ENCODE results near the gene NFE2L1. TPM values are rescaled to one million over a fixed set of nuclear protein-coding genes. Genes with fewer than 3 reads are reported as not detected.

NFE2L1 gene
- total RNA-seq, 4 donors from 2014 or later, result 123 to 168 (median 131) TPM

DNA sequence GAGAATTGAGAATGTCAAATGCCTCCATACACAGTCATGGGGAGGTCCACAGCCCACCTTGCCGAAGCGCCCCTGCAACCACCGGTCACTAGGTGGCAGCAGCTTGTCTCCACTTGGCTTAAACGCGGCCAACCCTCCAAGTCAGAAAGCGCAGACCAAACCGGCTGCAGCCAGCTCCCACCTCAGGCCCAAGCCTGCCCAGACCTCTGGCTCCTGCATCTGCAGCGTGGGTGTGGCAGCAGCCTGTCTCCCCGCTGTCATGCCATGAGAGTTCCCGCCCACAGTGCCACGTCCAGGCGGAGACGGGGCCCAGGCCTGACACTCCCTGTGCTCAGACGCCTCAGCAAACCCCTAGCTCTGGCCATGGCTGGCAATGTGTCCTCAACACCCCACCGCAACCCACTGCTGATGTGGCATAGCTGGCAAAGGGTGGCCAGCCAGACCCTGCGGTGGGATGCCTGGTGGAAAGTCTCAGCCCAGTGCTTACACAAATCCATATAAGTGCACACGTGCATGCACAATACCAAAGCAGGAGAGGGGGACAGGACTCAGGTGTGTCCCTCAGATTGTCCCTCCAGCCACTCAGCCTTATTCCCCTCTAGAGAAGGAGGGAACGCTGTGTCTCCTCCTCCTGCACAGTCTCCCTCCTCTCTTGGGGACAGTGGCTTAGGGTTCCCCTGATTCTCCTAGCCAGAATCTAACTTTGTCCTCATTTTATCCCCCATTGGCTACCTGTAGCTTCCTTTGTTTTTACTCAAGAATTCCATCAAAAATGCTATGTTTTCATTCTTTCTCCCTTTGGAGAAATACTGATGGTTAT lies 21.4 kb upstream of the NFE2L1 start:
- DNase-seq, result peak; percentile 95
- Histone ChIP-seq H3K4me3 (replicated peaks in 1 of 3) (no peak overlapping the region), H3K4me1 (peaks cover 27 to 33% of the 10 kb centered on the region in 2 donors), H3K27ac (peak overlapping the region in 2 of 3 donors; percentile 34 to 82), H3K9me3 (no peaks in the 10 kb centered on the region), H3K36me3 (no peaks in the 10 kb centered on the region), H3K27me3 (no peaks in the 10 kb centered on the region)
- WGBS, 2 donors, result 32 to 74% methylated on average over 4 to 11 of the region's 18 CpGs
- TF ChIP-seq POLR2A (IDR thresholded peaks at IDR 0.05), result peak in 1 of 2 donors; percentile 21
- TF ChIP-seq, protein P1, sequence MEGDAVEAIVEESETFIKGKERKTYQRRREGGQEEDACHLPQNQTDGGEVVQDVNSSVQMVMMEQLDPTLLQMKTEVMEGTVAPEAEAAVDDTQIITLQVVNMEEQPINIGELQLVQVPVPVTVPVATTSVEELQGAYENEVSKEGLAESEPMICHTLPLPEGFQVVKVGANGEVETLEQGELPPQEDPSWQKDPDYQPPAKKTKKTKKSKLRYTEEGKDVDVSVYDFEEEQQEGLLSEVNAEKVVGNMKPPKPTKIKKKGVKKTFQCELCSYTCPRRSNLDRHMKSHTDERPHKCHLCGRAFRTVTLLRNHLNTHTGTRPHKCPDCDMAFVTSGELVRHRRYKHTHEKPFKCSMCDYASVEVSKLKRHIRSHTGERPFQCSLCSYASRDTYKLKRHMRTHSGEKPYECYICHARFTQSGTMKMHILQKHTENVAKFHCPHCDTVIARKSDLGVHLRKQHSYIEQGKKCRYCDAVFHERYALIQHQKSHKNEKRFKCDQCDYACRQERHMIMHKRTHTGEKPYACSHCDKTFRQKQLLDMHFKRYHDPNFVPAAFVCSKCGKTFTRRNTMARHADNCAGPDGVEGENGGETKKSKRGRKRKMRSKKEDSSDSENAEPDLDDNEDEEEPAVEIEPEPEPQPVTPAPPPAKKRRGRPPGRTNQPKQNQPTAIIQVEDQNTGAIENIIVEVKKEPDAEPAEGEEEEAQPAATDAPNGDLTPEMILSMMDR (IDR thresholded peaks at IDR 0.05), result peak; percentile 74 to 97 (median 90)
- intact Hi-C loops (cut with DNase I), result loop anchor here (5.0 kb wide), 1 partner anchor 46 kb away; no protein-coding TSS in a partner anchor

DNA sequence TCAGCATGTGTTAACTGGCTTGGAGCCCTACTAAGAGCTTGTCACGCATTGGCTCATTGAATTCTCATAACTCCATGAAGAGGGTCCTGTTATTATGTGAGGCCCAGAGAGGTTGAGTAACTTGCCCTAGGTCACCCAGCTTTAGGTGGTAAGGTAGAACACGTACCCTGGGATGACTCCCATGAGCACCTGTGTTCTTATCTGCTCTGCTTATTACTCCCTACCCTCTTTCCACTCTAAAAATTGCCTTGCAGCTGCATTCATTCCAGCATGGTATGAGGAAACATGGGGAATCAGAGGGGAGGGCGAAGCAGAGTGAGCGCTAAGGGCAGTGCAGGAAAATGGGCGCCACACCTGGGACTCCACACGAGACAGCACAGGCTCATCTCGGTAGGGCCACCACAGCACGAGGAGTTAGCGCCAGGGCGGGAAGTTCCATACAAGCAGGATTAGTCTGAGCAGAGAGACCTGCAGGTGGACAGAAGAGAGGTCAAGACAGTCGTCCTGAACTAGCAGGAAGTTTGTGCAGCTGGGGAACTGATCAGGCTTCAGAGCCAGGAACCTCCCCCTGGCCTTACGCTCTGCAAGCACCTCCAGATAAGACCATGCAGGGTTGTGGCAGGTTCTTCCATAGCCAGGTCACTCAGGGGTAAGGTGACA lies 20.7 kb upstream of the NFE2L1 start:
- intact Hi-C loops (cut with DNase I), result loop anchor here (5.0 kb wide), 1 partner anchor 45 kb away; no protein-coding TSS in a partner anchor
- H3K4me1 ChIP-seq, result peaks cover 27 to 33% of the 10 kb centered on the region in 2 donors
- H3K27me3 ChIP-seq, result no peaks in the 10 kb centered on the region
- TF ChIP-seq, protein P1 (IDR thresholded peaks at IDR 0.05), result no peak
- TF ChIP-seq POLR2A (IDR thresholded peaks at IDR 0.05), result no peak
- WGBS, 2 donors, result 86 to 90% methylated on average over 11 to 12 of the region's 12 CpGs
- H3K4me3 ChIP-seq (replicated peaks in 1 of 3), result no peak overlapping the region
- H3K36me3 ChIP-seq, result no peaks in the 10 kb centered on the region
- no peak for DNase-seq
- peak overlapping the region in 1 of 3 donors; percentile 69 for H3K27ac ChIP-seq
- H3K9me3 ChIP-seq, result no peaks in the 10 kb centered on the region

DNA sequence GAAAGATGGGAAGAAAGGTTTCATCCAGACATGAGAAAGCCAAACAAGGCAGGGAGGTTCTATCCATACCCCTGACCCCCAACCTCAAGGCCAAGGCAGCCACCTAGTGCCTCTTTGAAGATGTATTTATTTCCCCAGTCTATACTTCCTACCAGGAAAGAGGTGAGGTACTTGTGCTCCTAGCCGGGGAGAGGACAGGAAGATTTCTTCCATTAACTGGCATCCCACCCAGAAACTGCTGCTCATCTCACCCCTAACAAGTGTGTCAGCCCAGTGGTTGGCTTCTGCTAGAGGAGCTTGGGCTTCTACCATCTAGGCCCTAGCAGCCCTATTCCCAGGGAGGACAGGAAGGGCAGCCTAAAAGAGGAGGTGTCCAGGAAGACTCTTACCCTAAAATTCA lies 19.4 kb upstream of the NFE2L1 start:
- WGBS, 2 donors, result 60 to 67% methylated on average over 1 of the region's 1 CpG
- no peak for DNase-seq
- H3K4me1 ChIP-seq, result peaks cover 27% of the 10 kb centered on the region in 2 donors
- no peaks in the 10 kb centered on the region for H3K36me3 ChIP-seq
- TF ChIP-seq, protein P1 (IDR thresholded peaks at IDR 0.05), result no peak
- TF ChIP-seq POLR2A (IDR thresholded peaks at IDR 0.05), result no peak
- H3K27me3 ChIP-seq, result no peaks in the 10 kb centered on the region
- H3K9me3 ChIP-seq, result no peaks in the 10 kb centered on the region
- intact Hi-C loops (cut with DNase I), result loop anchor here (5.0 kb wide), 1 partner anchor 44 kb away; no protein-coding TSS in a partner anchor
- no peak overlapping the region for H3K27ac ChIP-seq
- H3K4me3 ChIP-seq (replicated peaks in 1 of 3), result no peak overlapping the region

GRCh38 chr17:48030531-48030930 lies 17.6 kb upstream of the NFE2L1 start:
- H3K27ac ChIP-seq, result no peak overlapping the region
- H3K27me3 ChIP-seq, result no peaks in the 10 kb centered on the region
- H3K4me3 ChIP-seq (replicated peaks in 1 of 3), result no peak overlapping the region
- no peaks in the 10 kb centered on the region for H3K9me3 ChIP-seq
- no peak for DNase-seq
- TF ChIP-seq POLR2A (IDR thresholded peaks at IDR 0.05), result no peak
- TF ChIP-seq, protein P1 (IDR thresholded peaks at IDR 0.05), result no peak
- intact Hi-C loops (cut with DNase I), result no loop called here
- no peaks in the 10 kb centered on the region for H3K36me3 ChIP-seq
- H3K4me1 ChIP-seq, result peaks cover 15% of the 10 kb centered on the region in 2 donors
- 69 to 82% methylated on average over 5 of the region's 5 CpGs for WGBS, 2 donors

All from thyroid gland (tissue), 4 donors.